HepG2 (cell line): ENCODE results near the gene ZDHHC24. TPM values are rescaled to one million over a fixed set of nuclear protein-coding genes. Genes with fewer than 3 reads are reported as not detected.

Experiments
- ATF2 ChIP-seq: sonication (generic); formaldehyde crosslinking; IDR thresholded peaks from 2 replicates; pipeline ENCODE4 v1.4.0; 2020; ENCODE audit warnings: missing genetic modification reagents
- BCL6 ChIP-seq: IDR thresholded peaks from 2 replicates; pipeline ENCODE4 v1.6.1; 2016; ENCODE audit warnings: missing genetic modification reagents, missing compliant biosample characterization
- CENPBD1 ChIP-seq: sonication (generic); formaldehyde crosslinking; IDR thresholded peaks from 2 replicates; pipeline ENCODE4 v1.8.0; 2022; ENCODE audit warnings: missing genetic modification reagents, low read depth, mild to moderate bottlenecking, borderline replicate concordance
- CHD4 ChIP-seq: fragments of 200-600 bp; sonication (generic); IDR thresholded peaks from 2 replicates; pipeline ENCODE4 v1.7.0; 2017; ENCODE audit warnings: mild to moderate bottlenecking, low read length, borderline replicate concordance
- ESRRA ChIP-seq: sonication (generic); formaldehyde crosslinking; IDR thresholded peaks from 2 replicates; pipeline ENCODE4 v1.5.1; 2020; ENCODE audit warnings: mild to moderate bottlenecking, low read depth, missing genetic modification reagents
- FOSL2 ChIP-seq: sonication (generic); formaldehyde crosslinking; IDR thresholded peaks from 2 replicates; pipeline ENCODE4 v1.4.0; 2020; ENCODE audit warnings: missing genetic modification reagents
- FUBP1 ChIP-seq: sonication (generic); formaldehyde crosslinking; IDR thresholded peaks from 2 replicates; pipeline ENCODE4 v1.5.1; 2020; ENCODE audit warnings: missing genetic modification reagents, mild to moderate bottlenecking, borderline replicate concordance
- HBP1 ChIP-seq: IDR thresholded peaks from 2 replicates; pipeline ENCODE4 v1.6.1; 2016; ENCODE audit warnings: low read depth, control low read depth
- JUND ChIP-seq: sonication (generic); formaldehyde crosslinking; IDR thresholded peaks from 2 replicates; pipeline ENCODE4 v1.8.0; 2022; ENCODE audit warnings: mild to moderate bottlenecking, missing genetic modification reagents
- RAD51 ChIP-seq: fragments of 450-650 bp; IDR thresholded peaks from 2 replicates; pipeline ENCODE4 v1.6.1; 2016; ENCODE audit warnings: borderline replicate concordance
- RORA ChIP-seq: sonication (generic); formaldehyde crosslinking; IDR thresholded peaks from 2 replicates; pipeline ENCODE4 v1.5.0; 2020; ENCODE audit warnings: mild to moderate bottlenecking, missing genetic modification reagents, moderate library complexity
- SP2 ChIP-seq: sonication (generic); formaldehyde crosslinking; IDR thresholded peaks from 2 replicates; pipeline ENCODE4 v1.5.1; 2020; ENCODE audit warnings: mild to moderate bottlenecking, missing genetic modification reagents
- ZBED4 ChIP-seq: sonication (generic); formaldehyde crosslinking; IDR thresholded peaks from 2 replicates; pipeline ENCODE4 v1.4.0; 2020; ENCODE audit warnings: missing genetic modification reagents, borderline replicate concordance
- ZNF138 ChIP-seq: sonication (generic); formaldehyde crosslinking; IDR thresholded peaks from 2 replicates; pipeline ENCODE4 v1.5.0; 2020; ENCODE audit warnings: mild to moderate bottlenecking, low read depth, missing genetic modification reagents
- ZNF558 ChIP-seq: sonication (generic); formaldehyde crosslinking; IDR thresholded peaks from 2 replicates; pipeline ENCODE4 v1.9.0; 2022; ENCODE audit warnings: mild to moderate bottlenecking, missing genetic modification reagents, borderline replicate concordance
- ZNF580 ChIP-seq: IDR thresholded peaks from 2 replicates; pipeline ENCODE4 v1.6.1; 2016; ENCODE audit warnings: low read depth, borderline replicate concordance
- ZNF691 ChIP-seq: sonication (generic); formaldehyde crosslinking; IDR thresholded peaks from 2 replicates; pipeline ENCODE4 v1.4.0; 2020; ENCODE audit warnings: missing genetic modification reagents, low read depth, mild to moderate bottlenecking, borderline replicate concordance
- ZNF7 ChIP-seq: IDR thresholded peaks from 2 replicates; pipeline ENCODE4 v1.6.1; 2016; ENCODE audit warnings: missing biosample characterization, missing genetic modification reagents
- ZNF879 ChIP-seq: sonication (generic); formaldehyde crosslinking; IDR thresholded peaks from 2 replicates; pipeline ENCODE4 v1.8.1; 2023; ENCODE audit warnings: missing genetic modification reagents
- polyA plus RNA-seq, 8 experiments: library from polyadenylated mRNA; depleted of rRNA in 3 of 8; stranded (reverse) in 7 of 8; unstranded in 1 of 8; fragments of >200 nt; fragmentation: Illumina TruSeq in 4 of 8; extraction: Trizol in 4 of 8; gene quantifications; 2 replicates each; pipeline versions ENCODE4 v1.2.1 to v1.2.3, GENCODE V29; 2011 to 2016; ENCODE audit warnings: low read depth in 4 of 8, missing spikeins in 1 of 8, mixed read lengths in 1 of 8; ENCODE audit not compliant: insufficient read depth in 1 of 8
- total RNA-seq, 5 experiments: library from RNA; depleted of rRNA; stranded (reverse); fragments of >200 nt; fragmentation: Illumina TruSeq; extraction: Trizol; gene quantifications; 2 replicates each; pipeline ENCODE4 v1.2.3, GENCODE V29; 2016; ENCODE audit warnings: low read depth in 1 of 5

ZDHHC24 gene
- total and polyA plus RNA-seq, 2 of the 13 experiments (the other 11 are each of a cell fraction or from before 2014, with no cell fraction given): 4.3 TPM

- no peak; the same call in 1 of the 2 replicates for TF ChIP-seq HBP1
- TF ChIP-seq ZNF691: peak; percentile 55; the same call in 1 of the 2 replicates
- 0 out of 2 replicates have a peak, but pooled peaks have one; percentile 25 for TF ChIP-seq ZNF580 (CRISPR knock-in tag)
- no peak; the same call in 1 of the 2 replicates for TF ChIP-seq ATF2
- no peak for TF ChIP-seq ZNF7 (CRISPR knock-in tag)
- no peak for TF ChIP-seq FUBP1 (CRISPR knock-in tag)
- no peak for TF ChIP-seq CHD4
- peak; percentile 58; the same call in 1 of the 2 replicates for TF ChIP-seq ZBED4 (CRISPR knock-in tag)
- no peak for TF ChIP-seq ZNF138
- no peak for TF ChIP-seq ZNF558 (CRISPR knock-in tag)
- no peak for TF ChIP-seq ESRRA
- TF ChIP-seq FOSL2 (CRISPR knock-in tag): no peak
- no peak for TF ChIP-seq RORA (CRISPR knock-in tag)
- no peak for TF ChIP-seq CENPBD1 (CRISPR knock-in tag)
- TF ChIP-seq JUND (CRISPR knock-in tag): no peak
- no peak for TF ChIP-seq RAD51
- TF ChIP-seq ZNF879 (CRISPR knock-in tag): no peak
- no peak for TF ChIP-seq BCL6 (CRISPR knock-in tag)
- peak; percentile 97 for TF ChIP-seq SP2 (CRISPR knock-in tag)
Observed at GRCh38 chr11:66545701-66546367, at the start of gene ZDHHC24 (continued).
